SJCRH30 (cell line): ENCODE measurements around the gene OR3A1. TPM values are rescaled to one million over a fixed set of nuclear protein-coding genes. Genes with fewer than 3 reads are reported as not detected.
"Not testable (repeated sequence)": the region's sequence is repeated elsewhere in the genome, so short reads cannot be mapped to it uniquely, and the experiment has no call there.

Experiments used
- DNase-seq, 2 experiments: peaks; one replicate each; pipeline ENCODE4 v3.0.0-alpha.2; 2015 to 2020
- H3K27ac ChIP-seq: fragments of 250-450 bp; sonication (Bioruptor Pico); 2 replicates; pipeline ENCODE4 v1.5.1; 2020; ENCODE audit warnings: mild to moderate bottlenecking, moderate library complexity
- H3K27me3 ChIP-seq: fragments of 250-450 bp; sonication (Bioruptor Pico); 2 replicates; pipeline ENCODE4 v1.5.1; 2020; ENCODE audit warnings: mild to moderate bottlenecking, moderate library complexity
- H3K36me3 ChIP-seq: fragments of 250-450 bp; sonication (Bioruptor Pico); 2 replicates; pipeline ENCODE4 v1.5.1; 2020; ENCODE audit warnings: mild to moderate bottlenecking, moderate library complexity
- H3K4me1 ChIP-seq: fragments of 250-450 bp; sonication (Bioruptor Pico); 2 replicates; pipeline ENCODE4 v1.5.1; 2020; ENCODE audit warnings: mild to moderate bottlenecking, moderate library complexity
- H3K4me3 ChIP-seq: fragments of 250-450 bp; sonication (Bioruptor Pico); 2 replicates; pipeline ENCODE4 v1.5.1; 2020; ENCODE audit warnings: mild to moderate bottlenecking, moderate library complexity
- H3K9me3 ChIP-seq: fragments of 250-450 bp; sonication (Bioruptor Pico); replicated peaks from 2 replicates; pipeline ENCODE4 v1.5.1; 2020; ENCODE audit warnings: mild to moderate bottlenecking, moderate library complexity
- total RNA-seq: library from RNA; depleted of rRNA; stranded (reverse); fragments of >200 nt; shearing (Covaris generic); gene quantifications from 2 replicates; pipeline ENCODE4 v1.2.3, GENCODE V29; 2014; rRNA removed

OR3A1 gene
- total RNA-seq, 1 experiment from 2014 or later: 0.06 TPM

GRCh38 chr17:3241044-3241443 is 57.1 kb downstream of the OR3A1 start:
- H3K9me3 ChIP-seq, H3K27ac ChIP-seq: not testable (repeated sequence)

More at GRCh38 chr17:3241044-3241443, 57.1 kb downstream of the OR3A1 start:
- not testable (repeated sequence) for H3K27me3 ChIP-seq, DNase-seq, H3K36me3 ChIP-seq, H3K4me1 ChIP-seq, H3K4me3 ChIP-seq

Other genes starting within 250 kb of the OR3A1 start
- not detected in 2 replicates for gene OR1D5, start 234.8 kb downstream of the OR3A1 start, total RNA-seq
- not detected in 2 replicates for gene OR1D2, start 193.9 kb downstream of the OR3A1 start, total RNA-seq
- not detected in 2 replicates for gene OR1G1, start 170.8 kb downstream of the OR3A1 start, total RNA-seq
- not detected in 2 replicates for gene OR1A2, start 100.8 kb downstream of the OR3A1 start, total RNA-seq
- not detected in 2 replicates for gene OR1A1, start 90.7 kb downstream of the OR3A1 start, total RNA-seq
- 0.08 and 0.16 TPM in 2 replicates for gene OR3A2, start 87.9 kb upstream of the OR3A1 start, total RNA-seq
- gene OR1E1, start 100.0 kb upstream of the OR3A1 start, total RNA-seq: 0.18 and 0.33 TPM in 2 replicates
- not detected in 2 replicates for gene OR3A3, start 113.0 kb upstream of the OR3A1 start, total RNA-seq
- 0.42 TPM in 1 of 2 replicates, not detected in the other for gene OR1E2, start 135.5 kb upstream of the OR3A1 start, total RNA-seq
- 1.8 and 2.2 TPM in 2 replicates for gene SPATA22, start 173.5 kb upstream of the OR3A1 start, total RNA-seq
- 0.02 TPM in 1 of 2 replicates, not detected in the other for gene ASPA, start 177.6 kb upstream of the OR3A1 start, total RNA-seq